ENCODE measurements around the gene TNK2. TPM values are rescaled to one million over a fixed set of nuclear protein-coding genes. Genes with fewer than 3 reads are reported as not detected.
A peak's percentile ranks its signal among the peaks of the same experiment; 100 is the strongest.

Gene TNK2
- total RNA-seq, 1 experiment from 2014 or later, result 36.0 TPM

DNA sequence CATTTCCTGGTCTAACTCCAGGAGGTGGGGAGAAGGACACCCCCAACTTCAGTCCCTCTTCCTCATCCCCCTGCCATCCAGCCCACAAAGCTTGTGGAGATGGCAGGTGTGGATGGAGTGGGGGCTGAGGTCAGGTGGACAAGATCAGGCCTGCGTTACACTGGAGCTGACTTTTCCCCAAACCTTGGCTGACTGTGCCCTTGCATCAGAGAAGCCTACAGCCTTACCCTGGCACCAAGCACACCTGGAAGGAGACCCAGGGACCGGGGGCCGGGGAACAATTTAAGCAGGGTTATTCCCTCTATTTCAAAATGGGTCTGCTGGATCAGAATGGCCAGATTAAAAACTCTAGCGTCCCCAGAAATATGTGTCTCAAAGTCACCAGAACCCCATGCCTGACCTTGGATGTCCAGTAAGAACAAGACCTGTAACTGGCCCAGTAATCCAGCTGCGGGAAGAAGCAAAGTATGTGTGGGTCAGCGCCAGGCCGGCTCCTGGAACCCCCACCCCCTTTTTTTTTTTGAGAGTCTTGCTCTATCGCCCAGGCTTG, 14.4 kb downstream of the TNK2 start:
- intact Hi-C loops (cut with micrococcal nuclease; ENCODE audit: unreplicated experiment), result loop anchor here (1.0 to 2.0 kb wide), 2 partner anchors 15 to 35 kb away; partner anchors contain the start of gene TNK2
- no peaks in the 10 kb centered on the region for H3K9me3 Mint-ChIP-seq (ENCODE audit: unreplicated experiment)
- no peak overlapping the region for H3K4me3 ChIP-seq (ENCODE audit: low read depth, low read length)
- H3K4me3 Mint-ChIP-seq (ENCODE audit: unreplicated experiment), result peak overlapping the region; percentile 85
- no TSS peak for BruUV-seq (replicated peaks)
- peaks cover 26% of the 10 kb centered on the region for H3K4me1 Mint-ChIP-seq (ENCODE audit: low read depth, unreplicated experiment)
- TF ChIP-seq, protein P1, sequence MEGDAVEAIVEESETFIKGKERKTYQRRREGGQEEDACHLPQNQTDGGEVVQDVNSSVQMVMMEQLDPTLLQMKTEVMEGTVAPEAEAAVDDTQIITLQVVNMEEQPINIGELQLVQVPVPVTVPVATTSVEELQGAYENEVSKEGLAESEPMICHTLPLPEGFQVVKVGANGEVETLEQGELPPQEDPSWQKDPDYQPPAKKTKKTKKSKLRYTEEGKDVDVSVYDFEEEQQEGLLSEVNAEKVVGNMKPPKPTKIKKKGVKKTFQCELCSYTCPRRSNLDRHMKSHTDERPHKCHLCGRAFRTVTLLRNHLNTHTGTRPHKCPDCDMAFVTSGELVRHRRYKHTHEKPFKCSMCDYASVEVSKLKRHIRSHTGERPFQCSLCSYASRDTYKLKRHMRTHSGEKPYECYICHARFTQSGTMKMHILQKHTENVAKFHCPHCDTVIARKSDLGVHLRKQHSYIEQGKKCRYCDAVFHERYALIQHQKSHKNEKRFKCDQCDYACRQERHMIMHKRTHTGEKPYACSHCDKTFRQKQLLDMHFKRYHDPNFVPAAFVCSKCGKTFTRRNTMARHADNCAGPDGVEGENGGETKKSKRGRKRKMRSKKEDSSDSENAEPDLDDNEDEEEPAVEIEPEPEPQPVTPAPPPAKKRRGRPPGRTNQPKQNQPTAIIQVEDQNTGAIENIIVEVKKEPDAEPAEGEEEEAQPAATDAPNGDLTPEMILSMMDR (IDR thresholded peaks at IDR 0.05; ENCODE audit: insufficient read depth in 1 of 2, low read depth in 1 of 2, low read length in 1 of 2, severe bottlenecking in 1 of 2, unreplicated experiment in 1 of 2), result no peak
- peaks cover 7% of the 10 kb centered on the region for H3K4me1 ChIP-seq
- ChIA-PET POLR2A (no interaction called here), CTCF (interaction anchor here (0.6 to 2.9 kb wide), 17 partner anchors 10 to 55 kb away, joined by 3 to 23 read pairs (median 5); partner anchors contain the start of gene TNK2)
- DNase-seq, result no peak
- no peaks in the 10 kb centered on the region for H3K36me3 ChIP-seq (ENCODE audit: control insufficient read depth, insufficient read depth, low read length)
- peaks cover 10% of the 10 kb centered on the region for H3K36me3 Mint-ChIP-seq (ENCODE audit: insufficient read depth, unreplicated experiment)
- H3K9me3 ChIP-seq, result no peaks in the 10 kb centered on the region
- no peaks in the 10 kb centered on the region for H3K27me3 Mint-ChIP-seq (ENCODE audit: insufficient read depth, unreplicated experiment)
- no peaks in the 10 kb centered on the region for H3K27me3 ChIP-seq (replicated peaks; ENCODE audit: control insufficient read depth, insufficient read depth, low read length)
- H3K27ac Mint-ChIP-seq (ENCODE audit: unreplicated experiment), result peak overlapping the region; percentile 75

DNA sequence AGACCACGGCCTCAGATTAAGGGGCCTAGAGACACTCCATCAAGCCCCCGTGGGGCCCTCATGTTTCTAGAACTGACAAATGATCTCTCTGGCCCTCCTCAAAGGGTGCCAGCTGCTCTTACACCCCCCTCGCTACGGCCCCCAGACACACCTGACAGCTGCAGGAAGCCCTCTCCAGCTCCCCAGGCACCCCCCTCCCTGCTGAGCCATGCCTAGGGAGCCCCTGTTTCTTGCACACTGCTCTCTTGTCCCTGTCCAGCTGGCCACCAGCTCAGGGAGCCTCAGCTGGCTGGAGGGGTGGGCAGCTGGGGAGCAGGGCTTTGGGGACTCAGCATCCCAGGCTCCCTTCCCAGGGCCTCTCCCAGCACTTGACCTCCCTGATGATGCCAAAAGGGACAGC, 14.8 kb downstream of the TNK2 start:
- POLR2A ChIA-PET, result no interaction called here
- peaks cover 10% of the 10 kb centered on the region for H3K36me3 Mint-ChIP-seq (ENCODE audit: insufficient read depth, unreplicated experiment)
- no peaks in the 10 kb centered on the region for H3K27me3 ChIP-seq (replicated peaks; ENCODE audit: control insufficient read depth, insufficient read depth, low read length)
- no peak for DNase-seq
- TF ChIP-seq, protein P1 (IDR thresholded peaks at IDR 0.05; ENCODE audit: insufficient read depth in 1 of 2, low read depth in 1 of 2, low read length in 1 of 2, severe bottlenecking in 1 of 2, unreplicated experiment in 1 of 2), result no peak
- H3K27ac Mint-ChIP-seq (ENCODE audit: unreplicated experiment), result peak overlapping the region; percentile 75
- peaks cover 7% of the 10 kb centered on the region for H3K4me1 ChIP-seq
- no peak overlapping the region for H3K4me3 ChIP-seq (ENCODE audit: low read depth, low read length)
- no TSS peak for BruUV-seq (replicated peaks)
- peaks cover 25% of the 10 kb centered on the region for H3K4me1 Mint-ChIP-seq (ENCODE audit: low read depth, unreplicated experiment)
- intact Hi-C loops (cut with micrococcal nuclease; ENCODE audit: unreplicated experiment), result no loop called here
- CTCF ChIA-PET, result interaction anchor here (1.7 to 2.9 kb wide), 3 partner anchors 10 to 34 kb away, joined by 5 to 23 read pairs (median 9); partner anchors contain the start of gene TNK2
- H3K36me3 ChIP-seq (ENCODE audit: control insufficient read depth, insufficient read depth, low read length), result no peaks in the 10 kb centered on the region
- H3K9me3 Mint-ChIP-seq (ENCODE audit: unreplicated experiment), result no peaks in the 10 kb centered on the region
- H3K4me3 Mint-ChIP-seq (ENCODE audit: unreplicated experiment), result no peak overlapping the region
- H3K9me3 ChIP-seq, result no peaks in the 10 kb centered on the region
- H3K27me3 Mint-ChIP-seq (ENCODE audit: insufficient read depth, unreplicated experiment), result no peaks in the 10 kb centered on the region

GRCh38 chr3:195893044-195893395, 15.3 kb downstream of the TNK2 start:
- Mint-ChIP-seq H3K4me1 (ENCODE audit: low read depth, unreplicated experiment) (peaks cover 20% of the 10 kb centered on the region), H3K27me3 (ENCODE audit: insufficient read depth, unreplicated experiment) (no peaks in the 10 kb centered on the region), H3K9me3 (ENCODE audit: unreplicated experiment) (no peaks in the 10 kb centered on the region), H3K4me3 (ENCODE audit: unreplicated experiment) (no peak overlapping the region), H3K36me3 (ENCODE audit: insufficient read depth, unreplicated experiment) (peaks cover 14% of the 10 kb centered on the region), H3K27ac (ENCODE audit: unreplicated experiment) (no peak overlapping the region)
- Histone ChIP-seq H3K4me1 (peaks cover 7% of the 10 kb centered on the region), H3K36me3 (ENCODE audit: control insufficient read depth, insufficient read depth, low read length) (no peaks in the 10 kb centered on the region), H3K4me3 (ENCODE audit: low read depth, low read length) (no peak overlapping the region), H3K9me3 (no peaks in the 10 kb centered on the region), H3K27me3 (replicated peaks; ENCODE audit: control insufficient read depth, insufficient read depth, low read length) (no peaks in the 10 kb centered on the region)
- intact Hi-C loops (cut with micrococcal nuclease; ENCODE audit: unreplicated experiment), result no loop called here
- no peak for DNase-seq
- ChIA-PET CTCF (interaction anchor here (2.1 to 2.9 kb wide), 2 partner anchors 15 to 34 kb away, joined by 9 to 23 read pairs; partner anchors contain the start of gene TNK2), POLR2A (no interaction called here)
- BruUV-seq (replicated peaks), result no TSS peak
- TF ChIP-seq, protein P1 (IDR thresholded peaks at IDR 0.05; ENCODE audit: insufficient read depth in 1 of 2, low read depth in 1 of 2, low read length in 1 of 2, severe bottlenecking in 1 of 2, unreplicated experiment in 1 of 2), result no peak

All from Caco-2 (cell line).